Activated T-cell treated with anti-CD3 and anti-CD28 coated beads for 24 hours (primary cell): Measurements from ENCODE around the gene PCDHB9.
"Not testable (repeated sequence)": the region's sequence is repeated elsewhere in the genome, so short reads cannot be mapped to it uniquely, and the experiment has no call there.

Experiments used
- DNase-seq: peaks from one replicate; pipeline ENCODE4 v3.0.0-alpha.2; 2020; ENCODE audit warnings: low read depth

PCDHB9 gene

GRCh38 chr5:141186897-141187512 lies at the start of gene PCDHB9:
Gene PCDHB9 (plus strand): TSS chr5:141187161. CDS start chr5:141187319, 158 bp downstream.
- DNase-seq = no peak

GRCh38 chr5:141137346-141137745 lies 49.6 kb upstream of the PCDHB9 start:
- DNase-seq = not testable (repeated sequence)

- DNase-seq = no peak
Observed at GRCh38 chr5:141149812-141150211, 37.1 kb upstream of the PCDHB9 start, which contains the start of gene PCDHB6. Gene PCDHB6 (plus strand): TSS chr5:141150057. CDS start chr5:141150258, 201 bp downstream.

GRCh38 chr5:141150224-141150992 lies 36.6 kb upstream of the PCDHB9 start:
- DNase-seq = no peak

DNA sequence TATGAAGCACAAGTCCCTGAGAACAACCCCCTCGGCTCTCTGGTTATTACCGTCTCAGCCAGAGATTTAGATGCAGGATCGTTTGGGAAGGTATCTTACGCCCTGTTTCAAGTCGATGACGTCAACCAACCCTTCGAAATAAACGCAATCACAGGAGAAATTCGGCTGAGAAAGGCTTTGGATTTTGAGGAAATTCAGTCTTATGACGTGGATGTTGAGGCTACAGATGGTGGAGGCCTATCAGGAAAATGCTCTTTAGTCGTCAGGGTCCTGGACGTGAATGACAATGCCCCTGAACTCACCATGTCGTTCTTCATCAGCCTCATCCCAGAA lies 36.0 kb upstream of the PCDHB9 start:
- DNase-seq = no peak

- DNase-seq = not testable (repeated sequence)
Observed at GRCh38 chr5:141151632-141152031, 35.3 kb upstream of the PCDHB9 start.

- not testable (repeated sequence) for DNase-seq
Observed at GRCh38 chr5:141152096-141152495, 34.9 kb upstream of the PCDHB9 start.

GRCh38 chr5:141155540-141156374 lies 31.2 kb upstream of the PCDHB9 start:
- no peak for DNase-seq

DNA sequence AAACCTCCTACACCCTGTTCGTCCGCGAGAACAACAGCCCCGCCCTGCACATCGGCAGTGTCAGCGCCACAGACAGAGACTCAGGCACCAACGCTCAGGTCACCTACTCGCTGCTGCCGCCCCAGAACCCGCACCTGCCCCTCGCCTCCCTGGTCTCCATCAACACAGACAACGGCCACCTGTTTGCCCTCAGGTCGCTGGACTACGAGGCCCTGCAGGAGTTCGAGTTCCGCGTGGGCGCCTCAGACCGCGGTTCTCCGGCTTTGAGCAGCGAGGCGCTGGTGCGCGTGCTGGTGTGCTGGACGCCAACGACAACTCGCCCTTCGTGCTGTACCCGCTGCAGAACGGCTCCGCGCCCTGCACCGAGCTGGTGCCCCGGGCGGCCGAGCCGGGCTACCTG lies 29.6 kb upstream of the PCDHB9 start:
- DNase-seq = not testable (repeated sequence)

DNA sequence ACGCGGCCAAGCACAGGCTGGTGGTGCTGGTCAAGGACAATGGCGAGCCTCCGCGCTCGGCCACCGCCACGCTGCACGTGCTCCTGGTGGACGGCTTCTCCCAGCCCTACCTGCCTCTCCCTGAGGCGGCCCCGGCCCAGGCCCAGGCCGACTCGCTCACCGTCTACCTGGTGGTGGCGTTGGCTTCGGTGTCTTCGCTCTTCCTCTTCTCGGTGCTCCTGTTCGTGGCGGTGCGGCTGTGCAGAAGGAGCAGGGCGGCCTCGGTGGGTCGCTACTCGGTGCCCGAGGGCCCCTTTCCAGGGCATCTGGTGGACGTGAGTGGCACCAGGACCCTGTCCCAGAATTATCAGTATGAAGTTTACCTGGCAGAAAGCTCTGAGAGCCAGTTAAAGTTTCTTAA lies 29.1 kb upstream of the PCDHB9 start:
- not testable (repeated sequence) for DNase-seq

GRCh38 chr5:141172381-141173204 lies 14.4 kb upstream of the PCDHB9 start, which contains the start of gene PCDHB7:
Gene PCDHB7 (plus strand): TSS chr5:141172644. CDS start chr5:141172836, 192 bp downstream.
- DNase-seq = no peak

DNA sequence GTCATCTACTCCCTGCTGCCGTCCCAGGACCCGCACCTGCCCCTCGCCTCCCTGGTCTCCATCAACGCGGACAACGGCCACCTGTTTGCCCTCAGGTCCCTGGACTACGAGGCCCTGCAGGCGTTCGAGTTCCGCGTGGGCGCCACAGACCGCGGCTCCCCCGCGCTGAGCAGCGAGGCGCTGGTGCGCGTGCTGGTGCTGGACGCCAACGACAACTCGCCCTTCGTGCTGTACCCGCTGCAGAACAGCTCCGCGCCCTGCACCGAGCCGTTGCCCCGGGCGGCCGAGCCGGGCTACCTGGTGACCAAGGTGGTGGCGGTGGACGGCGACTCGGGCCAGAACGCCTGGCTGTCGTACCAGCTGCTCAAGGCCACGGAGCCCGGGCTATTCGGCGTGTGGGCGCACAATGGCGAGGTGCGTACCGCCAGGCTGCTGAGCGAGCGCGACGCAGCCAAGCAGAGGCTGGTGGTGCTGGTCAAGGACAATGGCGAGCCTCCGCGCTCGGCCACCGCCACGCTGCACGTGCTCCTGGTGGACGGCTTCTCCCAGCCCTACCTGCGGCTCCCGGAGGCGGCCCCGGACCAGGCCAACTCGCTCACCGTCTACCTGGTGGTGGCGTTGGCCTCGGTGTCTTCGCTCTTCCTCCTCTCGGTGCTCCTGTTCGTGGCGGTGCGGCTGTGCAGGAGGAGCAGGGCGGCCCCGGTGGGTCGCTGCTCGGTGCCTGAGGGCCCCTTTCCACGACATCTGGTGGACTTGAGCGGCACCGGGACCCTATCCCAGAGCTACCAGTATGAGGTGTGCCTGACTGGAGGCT lies 12.5 kb upstream of the PCDHB9 start:
- DNase-seq = not testable (repeated sequence)

GRCh38 chr5:141175933-141176332 lies 11.0 kb upstream of the PCDHB9 start:
- DNase-seq = no peak

- DNase-seq = not testable (repeated sequence)
Observed at GRCh38 chr5:141177577-141178191, 9.3 kb upstream of the PCDHB9 start, which contains the start of gene PCDHB8. Gene PCDHB8 (plus strand): TSS chr5:141177790. CDS start chr5:141178035, 245 bp downstream.

DNA sequence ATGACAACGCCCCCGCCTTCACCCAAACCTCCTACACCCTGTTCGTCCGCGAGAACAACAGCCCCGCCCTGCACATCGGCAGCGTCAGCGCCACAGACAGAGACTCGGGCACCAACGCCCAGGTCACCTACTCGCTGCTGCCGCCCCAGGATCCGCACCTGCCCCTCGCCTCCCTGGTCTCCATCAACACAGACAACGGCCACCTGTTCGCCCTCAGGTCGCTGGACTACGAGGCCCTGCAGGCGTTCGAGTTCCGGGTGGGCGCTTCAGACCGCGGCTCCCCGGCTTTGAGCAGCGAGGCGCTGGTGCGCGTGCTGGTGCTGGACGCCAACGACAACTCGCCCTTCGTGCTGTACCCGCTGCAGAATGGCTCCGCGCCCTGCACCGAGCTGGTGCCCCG lies 7.6 kb upstream of the PCDHB9 start:
- DNase-seq = not testable (repeated sequence)

- DNase-seq = not testable (repeated sequence)
Observed at GRCh38 chr5:141179876-141180275, 7.1 kb upstream of the PCDHB9 start.

DNA sequence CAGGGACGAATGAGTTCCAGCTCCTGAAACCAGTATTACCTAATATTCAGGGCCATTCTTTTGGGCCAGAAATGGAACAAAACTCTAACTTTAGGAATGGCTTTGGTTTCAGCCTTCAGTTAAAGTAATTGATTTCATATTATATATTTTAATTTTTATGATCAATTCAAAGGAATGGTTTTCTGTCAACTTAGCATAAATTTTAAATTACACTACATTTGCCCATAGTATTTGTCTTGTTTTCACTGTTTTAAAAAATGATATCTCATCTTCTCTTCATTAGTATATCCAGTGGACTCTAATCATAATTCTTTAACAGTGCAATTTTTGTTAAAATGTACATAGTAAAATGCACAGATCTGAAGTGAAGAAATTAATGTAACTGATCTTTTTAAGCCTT lies 6.6 kb upstream of the PCDHB9 start:
- no peak for DNase-seq

- no peak for DNase-seq
Observed at GRCh38 chr5:141182248-141182647, 4.7 kb upstream of the PCDHB9 start, which contains the start of gene PCDHB16. Gene PCDHB16 (plus strand): TSS chr5:141182387. CDS start chr5:141182560, 173 bp downstream.

GRCh38 chr5:141184117-141184855 lies 2.7 kb upstream of the PCDHB9 start:
- DNase-seq = not testable (repeated sequence)
